HG02884 (cell line): ENCODE measurements around the gene RBM33.

Source experiments
- ATAC-seq: cut with Tn5 transposase; IDR thresholded peaks from one replicate; pipeline ENCODE4 v1.9.1; 2021; ENCODE audit warnings: mild to moderate bottlenecking, moderate library complexity; ENCODE audit not compliant: unreplicated experiment

Gene RBM33

GRCh38 chr7:155625557-155625956 is 18.9 kb upstream of the RBM33 start:
- no peak for ATAC-seq

GRCh38 chr7:155629171-155629570 is 15.3 kb upstream of the RBM33 start:
- ATAC-seq, result no peak

GRCh38 chr7:155631155-155631554 is 13.3 kb upstream of the RBM33 start:
- ATAC-seq, result no peak

- no peak for ATAC-seq
Measured at GRCh38 chr7:155635817-155636216, 8.6 kb upstream of the RBM33 start.

- no peak for ATAC-seq
Measured at GRCh38 chr7:155637155-155637554, 7.3 kb upstream of the RBM33 start.

- ATAC-seq, result no peak
Measured at GRCh38 chr7:155638366-155638765, 6.1 kb upstream of the RBM33 start.

- ATAC-seq, result no peak
Measured at GRCh38 chr7:155639958-155640520, 4.4 kb upstream of the RBM33 start.

GRCh38 chr7:155640629-155641028 is 3.8 kb upstream of the RBM33 start:
- no peak for ATAC-seq

- no peak for ATAC-seq
Measured at GRCh38 chr7:155643804-155644177, 670 bp upstream of the RBM33 start.

GRCh38 chr7:155644971-155645509 is 579 bp downstream of the RBM33 start:
- ATAC-seq, result peak; percentile 31

GRCh38 chr7:155645662-155646061 is 1.2 kb downstream of the RBM33 start:
- no peak for ATAC-seq

- no peak for ATAC-seq
Measured at GRCh38 chr7:155646669-155647068, 2.2 kb downstream of the RBM33 start.

- ATAC-seq, result no peak
Measured at GRCh38 chr7:155647302-155647701, 2.8 kb downstream of the RBM33 start.

GRCh38 chr7:155647734-155648133 is 3.3 kb downstream of the RBM33 start:
- ATAC-seq, result no peak

GRCh38 chr7:155648752-155649339 is 4.4 kb downstream of the RBM33 start:
- ATAC-seq, result no peak

GRCh38 chr7:155649588-155649987 is 5.1 kb downstream of the RBM33 start:
- ATAC-seq, result no peak

- no peak for ATAC-seq
Measured at GRCh38 chr7:155652156-155653114, 8.0 kb downstream of the RBM33 start.

- ATAC-seq, result no peak
Measured at GRCh38 chr7:155653803-155654202, 9.3 kb downstream of the RBM33 start.

GRCh38 chr7:155656891-155657290 is 12.4 kb downstream of the RBM33 start:
- ATAC-seq, result no peak

GRCh38 chr7:155660059-155660757 is 15.7 kb downstream of the RBM33 start:
- ATAC-seq, result peak; percentile 89

GRCh38 chr7:155660758-155661093 is 16.3 kb downstream of the RBM33 start:
- peak; percentile 78 for ATAC-seq
